HG03558 (cell line): ENCODE data around the gene MYH7.
"Not testable (repeated sequence)": the region's sequence is repeated elsewhere in the genome, so short reads cannot be mapped to it uniquely, and the experiment has no call there.

Source experiments
- ATAC-seq: cut with Tn5 transposase; IDR thresholded peaks from one replicate; pipeline ENCODE4 v1.9.1; 2021; ENCODE audit warnings: moderate number of reproducible peaks; ENCODE audit not compliant: unreplicated experiment; ENCODE audit errors: extremely low read depth

Gene MYH7

DNA sequence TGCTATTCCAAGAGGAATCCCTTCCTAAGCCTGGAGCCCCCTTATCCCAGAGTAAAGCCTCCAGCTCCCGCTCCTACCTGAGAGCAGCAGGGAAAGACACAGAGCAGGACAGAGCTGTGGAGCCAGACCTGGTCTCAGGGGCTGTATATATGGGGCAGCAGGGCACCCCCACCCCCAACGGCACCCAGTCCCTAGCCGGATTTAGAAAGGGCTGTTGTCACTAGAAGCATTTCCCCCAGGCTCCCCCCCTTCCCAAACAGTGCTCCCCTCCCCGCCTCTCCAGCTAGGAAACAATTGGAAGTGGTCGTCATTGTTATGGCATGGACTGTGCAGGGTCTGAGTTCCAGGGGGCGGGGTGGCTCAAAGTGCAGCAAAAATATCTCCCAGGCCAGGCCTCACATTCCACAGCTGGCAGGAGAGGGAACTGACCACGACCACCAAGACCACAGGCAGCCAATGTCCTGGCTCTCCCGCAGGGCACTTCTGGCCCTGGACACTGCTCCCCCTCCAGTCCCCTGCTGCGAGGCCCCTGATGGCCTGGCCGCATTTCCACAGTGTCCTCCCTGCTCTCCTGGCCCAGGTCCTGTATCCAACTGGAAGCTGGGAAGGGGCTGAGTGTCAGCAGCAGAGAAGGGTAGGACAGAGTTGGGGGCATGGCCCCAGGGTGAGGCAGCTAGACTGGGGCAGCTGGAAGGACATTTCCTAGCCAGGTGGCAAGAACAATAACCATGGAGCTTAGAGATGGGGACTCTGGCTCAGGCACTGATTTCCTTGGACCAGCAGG is at the start of gene MYH7:
TSS of gene MYH7 (minus strand) at position 118 of the 784 bp plus-strand sequence. CDS start 1,928 bp downstream, outside the sequence.
- ATAC-seq, result no peak

DNA sequence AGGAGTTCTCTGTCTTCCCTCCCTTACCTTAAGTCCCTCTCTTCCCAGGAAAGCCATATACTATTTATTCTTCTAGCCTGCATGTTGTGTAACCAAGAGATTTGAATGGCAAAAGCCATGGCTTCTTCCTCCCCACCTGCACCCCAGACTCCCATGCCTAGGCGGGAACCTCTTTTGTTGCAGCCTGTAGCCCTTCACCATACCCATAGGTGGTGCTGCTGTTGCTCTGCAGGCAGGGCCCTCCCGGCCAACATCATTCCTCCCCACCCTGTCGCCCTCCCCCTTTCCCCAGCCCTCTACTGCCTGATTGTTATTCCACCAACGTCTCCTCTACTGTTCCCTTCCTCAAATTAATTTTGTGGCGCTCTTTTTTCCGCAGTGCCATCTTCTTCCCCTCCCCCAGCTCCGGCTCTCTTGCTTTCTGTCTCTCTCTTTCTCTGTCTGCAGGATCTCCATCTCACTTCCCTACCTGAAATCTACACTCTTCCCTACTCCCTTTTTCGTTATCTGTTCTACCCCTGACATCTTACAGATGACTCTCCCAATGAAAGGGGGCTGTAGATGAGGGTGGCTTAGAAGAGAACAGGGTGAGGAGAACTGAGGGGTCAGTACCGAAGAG is 47.9 kb upstream of the MYH7 start:
- ATAC-seq, result no peak

DNA sequence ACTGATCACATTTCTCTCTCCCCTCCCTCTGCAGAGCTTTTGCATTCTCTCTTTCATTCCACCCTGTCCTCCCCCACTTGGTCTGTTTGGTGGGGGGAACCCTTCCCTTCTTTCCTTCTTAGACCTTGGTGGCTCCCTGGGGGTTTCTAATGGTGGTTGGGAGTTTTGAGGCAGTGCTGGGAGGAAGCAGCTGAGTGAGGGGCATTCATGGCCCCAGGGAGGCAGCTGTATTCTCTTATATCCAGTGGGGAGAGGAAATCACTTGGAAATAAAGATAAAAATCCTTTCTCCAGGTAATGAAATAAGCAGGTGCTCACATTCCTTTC is 47.3 kb upstream of the MYH7 start:
- no peak for ATAC-seq

DNA sequence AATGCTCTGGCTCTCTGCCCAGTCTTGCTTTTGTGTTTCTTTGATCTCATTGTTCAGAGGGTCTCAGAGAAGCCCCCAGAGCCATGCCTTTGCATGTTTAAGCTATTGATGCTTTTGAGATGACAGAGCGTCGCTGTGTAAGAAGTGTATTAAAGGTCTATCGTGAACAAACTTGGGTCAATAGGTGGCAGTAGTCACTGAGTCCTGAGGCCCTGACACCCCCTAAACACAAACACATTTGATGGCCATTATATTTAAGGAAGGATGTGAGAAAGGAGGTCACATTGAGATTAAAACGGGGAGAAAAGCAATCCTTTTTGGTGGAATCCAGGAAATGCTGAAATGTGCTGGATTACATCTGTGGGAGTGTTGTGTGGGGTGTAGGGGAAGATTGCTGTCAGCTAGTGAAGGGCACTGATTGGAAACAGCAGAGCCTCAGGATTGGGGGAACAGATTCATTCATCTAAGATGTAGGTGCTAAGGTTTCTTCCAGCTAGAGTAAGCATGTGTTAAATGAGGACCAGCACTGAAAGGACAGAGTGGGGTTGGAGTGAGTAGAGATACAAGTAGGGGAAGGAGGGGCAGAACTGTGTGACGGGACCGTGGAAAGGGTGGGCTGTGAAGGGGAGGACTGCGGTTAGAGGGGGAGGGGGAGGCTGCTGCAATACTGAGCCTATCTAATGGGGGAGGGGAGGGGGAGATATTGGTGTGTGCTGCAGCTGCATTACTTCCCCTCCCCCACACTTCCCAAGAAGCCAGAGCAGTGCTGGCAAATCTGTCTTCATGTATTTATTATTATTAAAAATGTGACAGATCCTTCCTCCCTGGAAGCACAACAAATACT is 46.7 kb upstream of the MYH7 start:
- ATAC-seq, result no peak

DNA sequence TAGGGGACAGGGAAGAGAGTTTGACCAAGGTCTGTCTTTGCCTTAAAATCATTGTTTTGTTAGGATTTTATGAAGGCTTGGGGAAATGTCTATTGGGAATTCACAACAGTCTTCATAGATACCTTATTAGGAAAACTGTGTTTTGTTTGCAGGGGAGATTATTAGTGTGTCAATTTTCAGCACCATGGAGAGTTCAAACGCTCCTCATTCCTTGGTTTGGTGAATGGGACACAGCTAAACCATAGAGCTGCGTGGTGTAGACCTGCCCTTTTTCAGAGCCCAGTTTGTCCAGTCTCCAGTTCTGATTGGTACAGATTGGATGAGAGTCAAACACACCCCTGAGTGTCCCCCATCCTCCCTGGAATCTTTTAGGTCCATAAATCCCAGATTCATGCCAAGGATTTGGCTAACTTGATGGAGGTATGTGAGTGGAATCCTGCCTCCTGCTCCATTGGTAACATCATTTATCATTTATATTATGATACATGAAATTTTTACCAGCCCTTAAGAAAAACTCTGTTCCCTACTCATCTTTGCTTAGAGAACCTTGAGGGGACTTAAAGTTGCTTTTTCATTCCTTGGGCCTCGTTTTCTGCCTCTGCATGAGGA is 46.0 kb upstream of the MYH7 start:
- no peak for ATAC-seq

DNA sequence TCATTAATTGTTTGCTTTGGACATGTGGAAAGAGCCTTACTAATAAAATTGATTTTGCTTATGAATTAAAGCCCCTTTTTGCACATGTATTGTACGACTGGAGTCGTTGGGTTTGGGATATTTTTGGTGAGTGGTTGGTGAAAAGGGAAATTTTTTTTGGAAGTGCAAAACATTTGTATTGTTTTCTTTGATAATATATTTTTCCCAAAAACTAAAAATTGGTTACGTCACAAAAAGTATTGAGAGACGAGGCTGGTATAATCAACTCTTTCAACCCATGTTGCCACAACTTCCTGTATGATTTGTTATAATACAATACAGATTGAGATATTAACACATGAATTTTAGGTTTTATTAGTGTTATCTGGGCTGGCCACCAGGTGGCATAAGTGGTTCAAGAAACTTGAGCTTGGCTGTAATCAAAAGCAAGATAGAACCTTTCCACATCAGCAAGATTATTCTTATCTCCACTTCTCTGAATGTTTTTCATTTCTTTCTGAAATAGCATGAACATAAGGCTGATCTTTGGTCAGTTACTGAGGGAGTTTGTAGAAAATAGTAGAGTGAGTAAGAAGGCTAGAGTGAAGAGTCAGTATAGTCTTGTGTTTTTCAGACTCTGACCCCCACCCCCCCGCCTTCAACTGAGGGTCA is 42.8 kb upstream of the MYH7 start:
- ATAC-seq, result no peak

DNA sequence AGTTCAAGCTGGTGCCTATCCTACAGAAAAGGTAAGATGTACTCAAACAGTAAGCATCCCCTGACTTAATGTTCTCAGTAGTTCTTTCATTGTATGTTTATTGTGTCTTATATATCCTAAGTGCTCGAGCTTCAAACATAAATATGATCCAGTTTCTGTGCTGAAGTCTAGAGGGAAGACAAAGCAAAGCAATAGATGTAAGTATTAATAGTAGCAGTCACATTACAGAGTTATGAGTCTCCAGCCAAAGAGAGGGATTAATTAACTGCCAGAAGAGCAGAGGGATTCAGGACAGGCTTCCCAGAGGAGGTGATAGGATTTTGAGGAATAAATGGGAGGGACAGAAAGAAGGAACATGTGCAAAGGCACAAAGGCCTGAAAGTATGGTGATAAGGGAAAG is 35.5 kb upstream of the MYH7 start:
- no peak for ATAC-seq

DNA sequence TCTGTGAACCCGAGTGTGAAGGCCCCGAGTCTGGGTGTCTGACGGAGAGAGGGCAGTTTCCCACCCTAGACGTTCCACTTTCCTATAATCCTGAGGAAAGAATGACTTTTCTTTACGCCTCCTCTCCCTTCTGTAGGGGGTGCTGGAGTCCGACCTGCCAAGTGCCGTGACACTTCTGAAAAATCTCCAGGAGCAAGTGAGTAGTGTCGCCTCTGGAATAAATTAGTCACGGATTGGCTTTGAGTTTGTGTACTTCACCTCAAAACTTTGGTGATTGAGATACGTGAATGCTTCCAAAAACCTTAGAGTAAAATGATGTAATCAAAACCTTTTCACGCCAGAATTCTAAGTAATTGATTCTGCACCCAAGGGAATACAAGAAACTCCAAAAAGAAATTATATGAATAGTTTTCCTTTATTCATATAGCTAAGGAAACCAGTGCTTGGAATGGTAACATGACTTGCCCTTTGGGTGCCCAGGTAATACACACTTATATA is 34.5 kb upstream of the MYH7 start:
- no peak for ATAC-seq

DNA sequence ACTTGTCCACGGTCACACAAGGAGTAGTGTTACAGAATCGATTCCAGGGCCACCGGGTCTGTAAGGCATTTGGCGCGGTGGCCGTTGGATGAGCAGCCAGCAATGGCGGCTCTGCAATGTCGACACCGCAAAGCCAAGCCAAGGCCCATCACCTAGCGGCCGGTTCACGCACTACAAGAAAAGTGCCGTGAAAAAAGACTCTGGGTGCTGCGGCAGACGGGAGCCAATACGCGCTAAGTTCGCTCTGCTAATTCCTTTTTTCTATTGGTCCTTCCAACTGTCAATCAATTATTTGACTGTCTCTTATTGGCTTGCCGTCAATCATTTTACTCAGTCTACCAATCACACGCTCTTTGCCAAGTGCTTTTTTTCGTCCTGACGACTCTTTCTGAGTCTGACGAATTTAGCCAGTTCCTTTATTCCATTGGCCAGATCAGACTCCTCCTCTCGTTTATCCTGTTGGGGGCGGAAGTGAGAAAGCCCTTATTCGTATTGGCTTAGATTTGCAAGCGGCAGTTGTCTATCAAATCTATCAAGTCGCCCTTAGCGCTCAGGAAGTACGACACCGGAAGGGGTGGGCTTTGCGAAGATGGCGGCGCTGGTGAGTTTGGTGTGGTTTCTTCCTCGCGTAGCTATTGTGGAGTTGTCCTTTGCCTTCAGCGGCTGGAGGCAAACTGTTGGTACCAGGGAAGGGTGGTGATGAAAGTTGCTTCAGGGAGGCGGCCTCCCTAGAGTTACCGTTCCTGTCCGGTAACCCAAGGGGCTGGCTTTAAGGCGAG is 33.9 kb upstream of the MYH7 start, which contains the start of gene NGDN:
TSS of gene NGDN (plus strand) at position 577 of the 779 bp plus-strand sequence. CDS start at position 590, 13 bp downstream.
- peak; percentile 89 for ATAC-seq

DNA sequence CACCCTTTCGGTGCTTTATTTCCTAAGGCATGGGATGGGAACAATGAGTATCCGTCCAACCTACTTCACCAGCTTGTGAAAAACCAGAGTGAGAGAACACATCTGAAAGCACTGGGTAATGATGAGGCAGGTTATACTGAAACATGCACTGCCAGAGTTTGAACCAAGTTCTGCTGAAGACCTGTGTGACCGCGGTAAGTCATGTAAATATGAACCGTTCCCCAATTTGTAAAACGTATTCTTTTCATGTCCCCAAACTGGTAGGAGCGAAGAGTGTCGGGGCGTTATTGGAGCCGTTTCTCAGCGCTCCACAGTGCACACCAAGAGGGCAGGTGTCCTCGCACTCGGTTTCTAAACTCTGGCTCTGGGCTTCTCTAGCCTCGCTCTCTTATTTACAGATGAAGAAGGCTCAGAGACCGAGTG is 33.3 kb upstream of the MYH7 start:
- ATAC-seq, result no peak

DNA sequence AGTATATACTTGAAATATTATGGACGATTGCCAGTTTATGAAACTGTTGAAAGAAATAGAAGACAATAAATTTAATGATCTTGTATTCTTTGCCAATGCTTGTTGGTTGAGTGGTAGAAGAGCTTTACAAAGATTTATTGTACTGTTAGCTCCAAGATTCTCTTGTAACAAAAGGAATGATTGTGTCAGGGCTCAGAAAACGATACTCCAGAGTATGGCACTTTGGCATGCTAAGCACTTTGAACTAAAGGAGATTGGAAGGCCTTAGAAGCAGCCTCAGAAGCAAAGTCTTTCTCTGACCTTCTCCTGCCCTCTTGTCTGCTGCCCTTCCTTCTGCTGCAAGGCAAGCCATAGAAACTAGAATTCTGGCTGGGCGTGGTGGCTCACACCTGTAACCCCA is 29.8 kb upstream of the MYH7 start:
- no peak for ATAC-seq

DNA sequence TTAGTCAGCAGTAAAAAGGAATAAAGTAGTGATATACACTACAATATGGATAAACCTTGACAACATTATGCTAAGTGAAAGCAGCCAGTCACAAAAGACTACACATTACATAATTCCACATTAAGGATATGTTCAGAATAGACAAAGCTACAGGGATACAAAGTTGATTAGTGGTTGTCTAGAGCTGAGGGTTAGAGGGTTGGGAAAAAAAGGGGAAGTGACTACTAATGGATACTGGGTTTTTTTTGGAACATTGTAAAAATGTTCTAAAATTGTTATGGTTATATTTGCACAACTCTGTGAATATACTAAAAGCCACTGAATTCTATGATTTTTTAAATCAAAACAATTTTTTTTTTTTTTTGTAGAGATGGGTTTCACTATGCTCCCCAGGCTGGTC is 29.2 kb upstream of the MYH7 start:
- ATAC-seq, result no peak

DNA sequence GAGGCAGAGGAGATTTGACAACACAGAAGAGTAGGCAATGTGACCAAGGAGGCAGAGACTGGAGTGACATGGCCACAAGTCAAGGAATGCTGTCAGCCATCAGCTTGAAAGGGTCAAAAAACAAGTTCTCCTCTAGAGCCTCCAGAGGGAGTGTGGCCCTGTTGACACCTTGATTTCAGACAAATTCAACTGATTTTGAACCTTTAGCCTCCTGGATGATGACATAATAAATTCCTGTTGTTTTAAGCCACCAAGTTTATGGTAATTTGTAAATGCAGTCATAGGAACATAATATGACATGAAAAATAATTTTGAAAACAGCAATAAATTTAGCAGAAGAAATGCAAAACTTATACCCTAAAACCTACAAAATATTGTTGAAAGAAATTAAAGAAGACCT is 25.5 kb upstream of the MYH7 start:
- no peak for ATAC-seq

DNA sequence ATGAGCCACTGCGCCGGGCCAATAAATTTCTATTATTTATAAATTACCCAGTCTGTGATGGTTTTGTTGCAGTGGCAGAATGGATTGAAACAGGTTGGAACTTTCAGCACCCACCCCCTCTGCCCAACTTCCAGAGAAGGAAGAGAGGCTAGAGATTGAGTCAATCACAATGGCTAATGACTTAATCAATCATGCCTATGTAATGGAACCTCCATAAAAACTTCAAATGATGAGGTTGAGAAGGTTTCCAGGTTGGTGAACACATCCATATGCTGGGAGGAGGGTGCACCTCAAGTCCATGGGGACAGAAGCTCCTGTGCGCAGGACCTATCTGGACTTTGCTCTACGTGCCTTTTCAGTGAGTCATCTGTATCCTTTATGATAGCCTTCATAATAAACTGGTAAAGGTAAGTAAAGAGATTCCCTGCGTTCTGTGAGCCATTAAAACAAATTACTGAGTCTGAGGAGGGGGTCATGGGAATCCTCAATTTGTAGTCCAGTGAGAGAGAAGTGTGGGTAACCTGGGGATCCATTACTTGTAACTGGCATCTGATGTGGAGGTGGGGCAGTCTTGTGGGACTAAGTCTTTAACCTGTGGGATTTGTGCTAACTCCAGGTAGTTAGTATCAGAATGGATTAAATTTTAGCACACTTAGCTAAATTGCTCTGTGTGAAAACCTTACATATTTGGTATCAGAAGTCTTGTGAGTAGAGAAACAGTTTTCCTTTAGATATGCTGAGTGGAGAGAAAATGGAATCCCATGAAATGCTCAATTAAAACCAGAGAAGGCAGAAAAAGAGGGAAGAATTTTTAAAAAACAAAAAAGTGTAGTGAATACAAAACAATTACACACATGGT is 22.4 kb upstream of the MYH7 start:
- no peak for ATAC-seq

DNA sequence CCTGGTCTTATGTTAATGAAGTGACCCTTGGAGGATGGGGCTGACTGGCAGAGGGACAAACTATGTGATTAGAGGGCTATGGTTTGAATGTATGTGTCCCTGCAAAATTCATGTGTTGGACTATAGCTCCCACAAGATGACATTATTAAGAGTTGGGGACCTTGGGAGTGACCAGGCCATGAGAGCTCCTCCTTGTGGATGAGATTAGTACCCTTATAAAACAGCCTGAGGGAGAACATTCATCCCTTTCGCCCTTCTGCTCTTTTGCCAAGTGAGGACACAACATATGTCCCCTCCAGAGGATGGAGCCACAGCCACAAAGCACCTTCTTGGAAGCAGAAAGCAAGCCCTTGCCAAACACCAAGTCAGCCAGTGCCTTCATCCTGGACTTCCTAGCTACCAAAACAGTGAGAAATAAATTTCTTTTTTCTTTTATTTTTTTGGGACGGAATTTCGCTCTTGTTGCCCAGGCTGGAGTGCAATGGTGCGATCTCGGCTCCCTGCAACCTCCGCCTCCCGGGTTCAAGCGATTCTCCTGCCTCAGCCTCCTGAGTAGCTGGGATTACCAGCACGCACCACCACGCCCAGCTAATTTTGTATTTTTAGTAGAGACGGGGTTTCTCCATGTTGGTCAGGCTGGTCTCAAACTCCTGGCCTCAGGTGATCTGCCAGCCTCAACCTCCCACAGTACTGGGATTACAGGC is 21.6 kb upstream of the MYH7 start:
- not testable (repeated sequence) for ATAC-seq

DNA sequence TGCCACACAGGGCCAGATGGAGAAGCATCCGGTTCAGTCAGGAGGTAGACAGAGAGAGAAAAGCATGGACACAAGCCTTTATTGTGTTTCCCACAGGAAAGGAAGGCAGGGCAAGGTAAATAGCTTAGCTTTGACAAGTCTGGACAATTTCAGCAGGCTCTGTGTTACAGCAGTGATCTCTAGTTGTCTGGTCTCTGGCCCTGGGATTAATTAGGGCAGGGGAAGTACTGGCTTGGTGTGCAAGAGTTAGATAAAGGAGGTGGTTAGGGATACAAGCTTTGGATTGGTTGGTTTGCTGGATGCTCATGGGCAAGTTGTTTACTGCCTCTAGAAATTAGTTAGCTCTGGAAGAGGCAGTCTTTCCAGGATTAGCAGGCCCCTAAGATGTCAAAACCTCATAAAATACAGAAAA is 19.0 kb upstream of the MYH7 start:
- no peak for ATAC-seq

DNA sequence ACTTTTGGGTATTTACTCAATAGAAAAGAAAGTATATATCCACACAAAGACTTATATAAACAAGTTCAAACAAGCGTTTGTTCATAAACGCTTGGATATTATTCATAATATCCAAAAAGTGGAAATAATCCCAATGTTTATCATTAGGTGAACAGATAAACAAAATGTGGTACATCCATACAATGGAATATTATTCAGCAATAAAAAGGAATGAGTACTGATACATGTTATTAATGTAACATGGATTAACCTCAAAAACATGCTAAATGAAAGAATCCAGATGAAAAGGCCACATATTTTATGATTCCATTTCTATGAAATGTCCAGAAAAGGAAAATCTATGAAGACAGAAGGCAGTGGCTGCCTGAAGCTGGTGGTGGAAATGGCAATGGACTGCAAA is 16.8 kb upstream of the MYH7 start:
- ATAC-seq, result no peak

DNA sequence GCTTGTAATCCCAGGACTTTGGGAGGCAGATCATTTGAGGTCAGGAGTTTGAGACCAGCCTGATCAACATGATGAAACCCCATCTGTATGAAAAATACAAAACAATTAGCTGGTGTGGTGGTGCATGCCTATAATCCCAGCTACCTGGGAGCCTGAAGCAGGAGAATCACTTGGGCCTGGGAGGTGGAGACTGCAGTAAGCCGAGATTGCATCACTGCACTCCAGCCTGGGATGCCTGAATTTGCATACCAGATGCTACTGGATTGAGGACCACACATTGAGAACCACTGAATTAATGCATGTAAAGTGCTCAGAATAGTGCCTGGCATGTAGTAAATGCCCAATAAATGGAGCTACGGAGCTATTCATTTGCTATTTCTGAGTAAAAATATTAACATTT is 14.9 kb upstream of the MYH7 start:
- no peak for ATAC-seq
